MG63 (cell line): ENCODE results near the gene MXRA8. TPM values are rescaled to one million over a fixed set of nuclear protein-coding genes. Genes with fewer than 3 reads are reported as not detected.
"Not testable (repeated sequence)": the region's sequence is repeated elsewhere in the genome, so short reads cannot be mapped to it uniquely, and the experiment has no call there.

Experiments
- DNase-seq: peaks from one replicate; pipeline ENCODE4 v3.0.0-alpha.2; 2020
- H3K27me3 ChIP-seq: fragments of 250-450 bp; sonication (Bioruptor Pico); 2 replicates; pipeline ENCODE4 v1.5.1; 2020; ENCODE audit warnings: mild to moderate bottlenecking, moderate library complexity
- H3K36me3 ChIP-seq: fragments of 250-450 bp; sonication (Bioruptor Pico); 2 replicates; pipeline ENCODE4 v1.5.1; 2020; ENCODE audit warnings: mild to moderate bottlenecking, moderate library complexity
- H3K4me3 ChIP-seq: fragments of 250-450 bp; sonication (Bioruptor Pico); 2 replicates; pipeline ENCODE4 v1.5.1; 2020; ENCODE audit warnings: mild to moderate bottlenecking, moderate library complexity
- H3K9me3 ChIP-seq: fragments of 250-450 bp; sonication (Bioruptor Pico); 2 replicates; pipeline ENCODE4 v1.5.1; 2020; ENCODE audit warnings: mild to moderate bottlenecking, moderate library complexity
- total RNA-seq: library from RNA; depleted of rRNA; stranded (reverse); fragments of >200 nt; shearing (Covaris generic); gene quantifications from 2 replicates; pipeline ENCODE4 v1.2.3, GENCODE V29; 2014; ENCODE audit warnings: low replicate concordance

The MXRA8 gene
- total RNA-seq, 1 experiment from 2014 or later, result 316 TPM

- peaks cover 81% of the 10 kb centered on the region for H3K36me3 ChIP-seq
- DNase-seq, result no peak
- no peaks in the 10 kb centered on the region for H3K27me3 ChIP-seq
- peak overlapping the region; percentile 93 for H3K4me3 ChIP-seq
- no peaks in the 10 kb centered on the region for H3K9me3 ChIP-seq
Observed at GRCh38 chr1:1397839-1398523, 39.6 kb upstream of the MXRA8 start.

- Histone ChIP-seq H3K4me3 (no peak overlapping the region), H3K36me3 (peaks cover 82% of the 10 kb centered on the region), H3K9me3 (no peaks in the 10 kb centered on the region), H3K27me3 (no peaks in the 10 kb centered on the region)
- DNase-seq, result no peak
Observed at GRCh38 chr1:1395166-1395565, 36.8 kb upstream of the MXRA8 start.

DNA sequence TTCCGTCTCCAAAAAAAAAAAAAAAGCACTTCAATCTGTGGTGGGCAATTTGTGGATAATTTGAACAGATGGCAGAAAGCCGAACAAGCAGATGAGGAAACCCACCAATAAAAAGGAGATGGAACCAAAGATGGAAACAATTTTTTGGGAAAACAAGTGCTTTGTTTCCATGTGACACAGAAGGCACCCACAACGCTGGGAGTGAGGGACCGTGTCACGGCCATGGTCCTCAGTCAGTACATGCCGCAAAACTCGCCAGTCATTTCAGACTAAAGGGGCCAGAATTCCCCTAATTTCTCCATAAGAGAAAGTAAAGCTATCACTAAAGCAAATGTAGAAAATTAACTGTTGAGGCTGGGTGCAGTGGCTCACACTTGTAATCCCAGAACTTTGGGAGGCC, 35.8 kb upstream of the MXRA8 start:
- no peak for DNase-seq
- H3K4me3 ChIP-seq, result no peak overlapping the region
- no peaks in the 10 kb centered on the region for H3K9me3 ChIP-seq
- H3K36me3 ChIP-seq, result peaks cover 86% of the 10 kb centered on the region
- no peaks in the 10 kb centered on the region for H3K27me3 ChIP-seq

DNA sequence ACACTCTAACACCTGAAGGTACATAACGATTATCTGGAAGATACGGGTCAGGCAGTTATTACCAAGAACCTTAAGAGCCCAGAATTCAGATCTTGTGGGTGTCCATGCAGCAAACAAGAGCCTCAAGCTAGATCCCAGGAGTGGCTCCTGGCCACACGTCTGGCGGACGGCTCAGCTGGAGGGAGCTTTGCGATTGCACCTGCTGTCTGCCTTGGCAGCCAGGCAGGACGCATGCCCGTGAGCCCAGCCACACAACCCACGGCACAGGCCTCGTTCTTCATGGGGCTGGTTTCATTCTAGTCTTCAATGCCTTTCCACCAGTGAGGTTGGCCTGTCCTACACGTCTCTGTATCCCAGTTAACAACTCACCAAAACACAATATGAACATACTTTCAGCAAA, 35.1 kb upstream of the MXRA8 start:
- Histone ChIP-seq H3K4me3 (no peak overlapping the region), H3K27me3 (no peaks in the 10 kb centered on the region), H3K9me3 (no peaks in the 10 kb centered on the region), H3K36me3 (peaks cover 89% of the 10 kb centered on the region)
- no peak for DNase-seq

- H3K27me3 ChIP-seq, result no peaks in the 10 kb centered on the region
- no peak for DNase-seq
- H3K9me3 ChIP-seq, result no peaks in the 10 kb centered on the region
- no peak overlapping the region for H3K4me3 ChIP-seq
- H3K36me3 ChIP-seq, result peaks cover 89% of the 10 kb centered on the region
Observed at GRCh38 chr1:1393014-1393413, 34.7 kb upstream of the MXRA8 start.

DNA sequence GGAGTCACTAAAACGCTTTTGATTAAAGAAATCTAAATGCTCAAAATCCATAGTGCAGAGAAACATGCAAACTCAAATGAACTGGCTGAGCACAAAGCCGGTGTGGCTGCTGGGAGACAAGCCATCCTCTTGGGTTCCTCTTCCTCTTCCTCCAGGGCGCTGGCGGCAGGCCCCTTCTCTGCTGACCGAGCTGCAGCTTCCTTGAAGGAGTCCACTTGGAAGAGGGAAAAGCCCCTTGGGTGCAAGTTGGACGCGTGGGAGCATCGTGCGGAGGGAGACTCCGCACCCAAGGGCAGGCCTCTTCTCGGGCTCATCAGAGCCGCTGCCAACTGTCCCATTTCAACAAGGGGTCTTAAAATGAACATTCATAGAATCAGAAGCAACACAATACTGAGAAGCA, 32.9 kb upstream of the MXRA8 start:
- Histone ChIP-seq H3K36me3 (peaks cover 91% of the 10 kb centered on the region), H3K4me3 (no peak overlapping the region), H3K27me3 (no peaks in the 10 kb centered on the region), H3K9me3 (no peaks in the 10 kb centered on the region)
- DNase-seq, result no peak

GRCh38 chr1:1390675-1391074, 32.3 kb upstream of the MXRA8 start:
- Histone ChIP-seq H3K4me3 (no peak overlapping the region), H3K9me3 (no peaks in the 10 kb centered on the region), H3K27me3 (no peaks in the 10 kb centered on the region), H3K36me3 (peaks cover 93% of the 10 kb centered on the region)
- DNase-seq, result no peak

DNA sequence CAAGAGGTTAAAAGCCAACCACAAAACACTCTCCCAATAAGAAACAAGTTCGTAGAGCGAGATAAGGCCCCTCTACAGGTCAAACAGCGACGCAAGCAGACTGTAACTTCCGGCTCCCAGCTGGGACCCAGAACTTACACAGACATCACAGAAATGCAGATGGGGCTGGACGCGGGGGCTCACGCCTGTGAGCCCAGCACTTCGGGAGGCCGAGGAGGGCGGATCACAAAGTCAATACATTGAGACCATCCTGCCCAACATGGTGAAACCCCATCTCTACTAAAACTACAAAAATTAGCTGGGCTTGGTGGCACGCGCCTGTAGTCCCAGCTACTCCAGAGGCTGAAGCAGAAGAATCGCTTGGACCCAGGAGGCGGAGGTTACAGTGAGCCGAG, 29.7 kb upstream of the MXRA8 start:
- no peak overlapping the region for H3K4me3 ChIP-seq
- H3K9me3 ChIP-seq, result no peaks in the 10 kb centered on the region
- no peak for DNase-seq
- peaks cover 70% of the 10 kb centered on the region for H3K36me3 ChIP-seq
- no peaks in the 10 kb centered on the region for H3K27me3 ChIP-seq

DNA sequence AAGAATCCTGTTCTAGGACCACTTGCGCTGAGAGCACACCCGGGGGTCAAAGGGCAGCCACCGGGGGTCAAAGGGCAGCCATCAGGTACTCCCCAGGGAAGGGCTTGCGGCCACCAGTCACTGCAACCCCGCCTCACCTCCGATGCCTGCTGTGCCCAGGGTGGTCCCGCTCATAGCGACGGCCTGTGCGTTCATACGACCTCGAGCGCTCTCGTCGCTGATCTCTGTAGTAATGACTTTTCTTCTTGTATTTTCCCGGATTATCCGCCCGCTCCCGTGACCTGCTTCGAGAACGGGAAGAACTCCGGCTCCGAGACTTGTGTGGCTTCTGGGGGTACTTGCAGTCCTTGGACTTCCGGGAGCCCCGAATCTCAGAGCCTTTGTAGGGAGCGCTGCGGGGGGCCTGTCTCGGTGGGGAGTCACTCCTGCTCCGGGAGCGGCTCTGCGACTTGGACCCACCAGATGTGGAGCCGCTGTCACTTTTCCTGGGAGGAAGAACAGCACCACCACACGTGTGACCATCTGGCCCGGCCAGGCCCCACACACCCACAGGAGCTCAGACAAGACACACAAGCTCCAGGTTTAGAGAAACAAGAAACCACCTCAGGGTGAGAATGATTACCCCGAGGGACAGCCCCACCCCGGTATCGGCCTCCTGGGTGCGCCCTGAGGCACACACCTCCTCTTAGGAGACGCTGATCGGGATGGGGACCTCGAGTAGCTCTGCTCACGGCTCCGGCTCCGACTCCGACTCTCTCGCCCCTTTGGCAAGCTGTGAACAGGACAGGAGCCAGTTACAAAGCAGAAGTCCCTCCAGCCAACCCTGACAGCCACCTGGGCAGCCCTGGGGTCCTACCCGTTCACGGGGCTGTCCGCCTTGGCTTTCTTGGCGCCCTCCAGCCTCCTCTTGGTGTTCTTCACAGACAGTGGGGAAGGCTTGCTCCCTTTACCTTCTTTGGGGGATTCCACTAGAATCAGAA, 29.0 kb upstream of the MXRA8 start:
- no peak overlapping the region for H3K4me3 ChIP-seq
- no peaks in the 10 kb centered on the region for H3K27me3 ChIP-seq
- H3K36me3 ChIP-seq, result peaks cover 64% of the 10 kb centered on the region
- H3K9me3 ChIP-seq, result no peaks in the 10 kb centered on the region
- DNase-seq, result no peak

DNA sequence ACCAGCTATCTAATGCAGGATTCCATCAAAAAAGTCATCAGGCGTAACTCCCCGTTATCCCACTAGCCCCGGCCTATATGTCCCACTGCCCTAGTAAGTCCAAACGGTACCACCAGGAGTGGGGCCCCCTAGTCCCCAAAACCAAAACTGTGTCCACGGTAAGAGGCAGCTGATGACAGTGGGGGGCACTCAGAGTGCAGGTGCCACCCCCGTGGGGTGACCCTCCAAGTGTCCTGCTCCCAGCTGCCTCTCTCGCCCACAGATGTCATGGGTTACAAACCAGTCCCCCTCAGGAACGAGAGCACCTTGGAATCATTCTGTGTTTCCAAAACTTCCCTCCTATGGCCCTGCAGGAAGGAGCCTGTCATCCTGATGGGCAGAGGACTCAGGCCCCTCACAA, 27.6 kb upstream of the MXRA8 start:
- no peaks in the 10 kb centered on the region for H3K9me3 ChIP-seq
- H3K4me3 ChIP-seq, result no peak overlapping the region
- H3K27me3 ChIP-seq, result no peaks in the 10 kb centered on the region
- H3K36me3 ChIP-seq, result peaks cover 53% of the 10 kb centered on the region
- no peak for DNase-seq

GRCh38 chr1:1385339-1385738, 27.0 kb upstream of the MXRA8 start:
- H3K9me3 ChIP-seq, H3K27me3 ChIP-seq, DNase-seq, H3K4me3 ChIP-seq: not testable (repeated sequence)
- H3K36me3 ChIP-seq, result peaks cover 47% of the 10 kb centered on the region

- no peak for DNase-seq
- Histone ChIP-seq H3K4me3 (no peak overlapping the region), H3K27me3 (no peaks in the 10 kb centered on the region), H3K36me3 (peaks cover 16% of the 10 kb centered on the region), H3K9me3 (no peaks in the 10 kb centered on the region)
Observed at GRCh38 chr1:1381294-1381693, 22.9 kb upstream of the MXRA8 start.

DNA sequence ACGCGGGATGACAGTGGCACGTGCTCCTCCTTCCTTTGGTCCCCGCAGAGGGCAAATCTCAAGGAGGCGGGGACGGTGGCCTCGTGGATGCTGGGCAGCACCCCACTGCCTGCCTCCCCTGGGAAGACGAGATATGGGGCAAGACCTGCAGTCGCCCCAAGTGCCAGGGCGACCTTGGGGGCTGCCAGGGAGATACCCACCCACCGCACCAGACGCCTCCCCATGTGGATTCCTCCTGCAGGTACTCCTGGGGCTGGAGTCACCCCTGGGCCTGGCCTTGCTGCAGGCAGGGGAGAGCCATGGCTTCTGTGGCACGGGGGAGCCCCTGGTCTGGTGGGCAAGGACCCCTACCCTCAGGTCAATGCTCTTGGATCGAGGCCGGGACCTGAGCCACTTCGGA, 22.5 kb upstream of the MXRA8 start:
- DNase-seq, result no peak
- Histone ChIP-seq H3K9me3 (no peaks in the 10 kb centered on the region), H3K27me3 (no peaks in the 10 kb centered on the region), H3K4me3 (no peak overlapping the region), H3K36me3 (peaks cover 16% of the 10 kb centered on the region)

- Histone ChIP-seq H3K4me3 (no peak overlapping the region), H3K36me3 (peaks cover 29% of the 10 kb centered on the region), H3K27me3 (no peaks in the 10 kb centered on the region), H3K9me3 (no peaks in the 10 kb centered on the region)
- no peak for DNase-seq
Observed at GRCh38 chr1:1377540-1378205, 19.3 kb upstream of the MXRA8 start.

DNA sequence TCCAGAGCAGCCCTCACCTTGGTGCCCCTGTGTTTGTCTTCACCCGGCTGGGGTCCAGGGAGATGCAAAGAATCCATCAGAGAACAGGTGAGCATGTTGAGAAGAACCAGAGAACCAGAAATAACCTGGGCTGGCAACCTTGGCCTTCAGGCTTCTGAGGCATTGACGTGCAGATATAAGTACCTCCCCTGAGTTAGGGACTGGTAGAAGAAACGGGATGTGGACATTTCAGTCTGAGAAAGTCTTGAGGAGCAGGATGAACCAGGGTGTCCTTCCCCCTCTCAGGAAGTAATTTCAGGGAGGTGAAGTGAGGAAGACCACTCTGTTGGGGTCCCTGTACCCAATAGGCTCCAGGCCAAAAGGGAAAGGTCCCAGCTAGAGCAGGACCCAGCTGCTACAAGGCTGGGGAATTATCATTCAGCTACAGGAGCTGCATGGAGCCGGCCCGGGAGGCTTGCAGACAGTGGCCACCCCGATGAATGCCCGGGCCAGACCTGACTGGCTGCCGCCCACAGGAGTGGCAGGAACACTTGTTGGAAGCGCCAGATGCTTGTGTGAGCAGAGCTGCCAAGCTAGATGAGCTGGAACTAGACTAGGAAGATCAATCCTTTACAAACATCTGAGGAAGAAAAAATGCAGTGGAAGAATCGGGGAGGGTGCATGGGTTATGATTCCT, 18.3 kb upstream of the MXRA8 start:
- DNase-seq, result no peak
- Histone ChIP-seq H3K27me3 (no peaks in the 10 kb centered on the region), H3K36me3 (peaks cover 35% of the 10 kb centered on the region), H3K9me3 (no peaks in the 10 kb centered on the region), H3K4me3 (no peak overlapping the region)

- H3K27me3 ChIP-seq, result no peaks in the 10 kb centered on the region
- H3K36me3 ChIP-seq, result peaks cover 38% of the 10 kb centered on the region
- peak within 1 kb of the TSS; percentile 76 for H3K4me3 ChIP-seq
- no peaks in the 10 kb centered on the region for H3K9me3 ChIP-seq
- DNase-seq, result peak; percentile 99
Observed at GRCh38 chr1:1374929-1375662, 16.7 kb upstream of the MXRA8 start, which contains the start of gene AURKAIP1. Gene AURKAIP1, minus strand, starts transcription at chr1:1375207. Its CDS starts 451 bp downstream, at chr1:1374756.
